Fibroblast of lung (primary cell): ENCODE data around the gene KCTD20.

Source experiments
- EZH2 ChIP-seq: IDR thresholded peaks from 2 replicates; pipeline ENCODE4 v1.5.1; 2012; ENCODE audit warnings: low read length, control low read depth, mild to moderate bottlenecking; ENCODE audit errors: missing control alignments
- TF ChIP-seq, protein P1 (sequence below), 2 donors: IDR thresholded peaks in 1 of 2; conservative IDR thresholded peaks in 1 of 2; 1 replicate in 1 of 2; 2 replicates in 1 of 2; pipeline ENCODE4 v1.5.1; 2011 to 2012; ENCODE audit warnings: low read length in 2 of 2, control low read depth in 1 of 2, inconsistent platforms in 1 of 2, low read depth in 1 of 2, mild to moderate bottlenecking in 1 of 2

GRCh38 chr6:36479256-36479655 is 36.5 kb downstream of the KCTD20 start:
- TF ChIP-seq, protein P1, sequence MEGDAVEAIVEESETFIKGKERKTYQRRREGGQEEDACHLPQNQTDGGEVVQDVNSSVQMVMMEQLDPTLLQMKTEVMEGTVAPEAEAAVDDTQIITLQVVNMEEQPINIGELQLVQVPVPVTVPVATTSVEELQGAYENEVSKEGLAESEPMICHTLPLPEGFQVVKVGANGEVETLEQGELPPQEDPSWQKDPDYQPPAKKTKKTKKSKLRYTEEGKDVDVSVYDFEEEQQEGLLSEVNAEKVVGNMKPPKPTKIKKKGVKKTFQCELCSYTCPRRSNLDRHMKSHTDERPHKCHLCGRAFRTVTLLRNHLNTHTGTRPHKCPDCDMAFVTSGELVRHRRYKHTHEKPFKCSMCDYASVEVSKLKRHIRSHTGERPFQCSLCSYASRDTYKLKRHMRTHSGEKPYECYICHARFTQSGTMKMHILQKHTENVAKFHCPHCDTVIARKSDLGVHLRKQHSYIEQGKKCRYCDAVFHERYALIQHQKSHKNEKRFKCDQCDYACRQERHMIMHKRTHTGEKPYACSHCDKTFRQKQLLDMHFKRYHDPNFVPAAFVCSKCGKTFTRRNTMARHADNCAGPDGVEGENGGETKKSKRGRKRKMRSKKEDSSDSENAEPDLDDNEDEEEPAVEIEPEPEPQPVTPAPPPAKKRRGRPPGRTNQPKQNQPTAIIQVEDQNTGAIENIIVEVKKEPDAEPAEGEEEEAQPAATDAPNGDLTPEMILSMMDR (conservative IDR thresholded peaks at IDR 0.05 in 1 of 2, IDR thresholded peaks at IDR 0.05 in 1 of 2; ENCODE audit: low read depth in 1 of 2, low read length in 2 of 2): no peak
- no peak for TF ChIP-seq EZH2
